HUES6 (cell line): ENCODE results near the gene MEAK7.
A peak's percentile ranks its signal among the peaks of the same experiment; 100 is the strongest.

ENCODE experiments used
- H3K27ac ChIP-seq: 2 replicates; pipeline ENCODE4 v1.7.0; 2013; ENCODE audit warnings: low read depth, mild to moderate bottlenecking, low read length, inconsistent platforms
- H3K27me3 ChIP-seq: 2 replicates; pipeline ENCODE4 v1.6.1; 2013; ENCODE audit warnings: low read length; ENCODE audit not compliant: control insufficient read depth, insufficient read depth
- H3K36me3 ChIP-seq: 2 replicates; pipeline ENCODE4 v1.6.1; 2013; ENCODE audit warnings: low read length; ENCODE audit not compliant: control insufficient read depth, insufficient read depth
- H3K4me1 ChIP-seq: 2 replicates; pipeline ENCODE4 v1.6.1; 2013; ENCODE audit warnings: low read length; ENCODE audit not compliant: control insufficient read depth, insufficient read depth
- H3K4me3 ChIP-seq: 2 replicates; pipeline ENCODE4 v1.5.1; 2013; ENCODE audit warnings: low read depth, low read length
- H3K9ac ChIP-seq: one replicate; pipeline ENCODE4 v1.6.1; 2013; ENCODE audit warnings: mild to moderate bottlenecking, low read length
- H3K9me3 ChIP-seq: 2 replicates; pipeline ENCODE4 v1.6.1; 2013; ENCODE audit warnings: low read depth, low read length; ENCODE audit not compliant: control insufficient read depth, insufficient read depth

Gene MEAK7

GRCh38 chr16:84544031-84544773 is 39.7 kb upstream of the MEAK7 start:
- H3K27ac ChIP-seq = no peak overlapping the region
- no peaks in the 10 kb centered on the region for H3K27me3 ChIP-seq
- no peak overlapping the region for H3K9ac ChIP-seq
- peaks cover 22% of the 10 kb centered on the region for H3K4me1 ChIP-seq
- no peaks in the 10 kb centered on the region for H3K9me3 ChIP-seq
- H3K4me3 ChIP-seq = no peak overlapping the region
- no peaks in the 10 kb centered on the region for H3K36me3 ChIP-seq

- H3K27me3 ChIP-seq = no peaks in the 10 kb centered on the region
- H3K4me1 ChIP-seq = peaks cover 14% of the 10 kb centered on the region
- H3K9me3 ChIP-seq = no peaks in the 10 kb centered on the region
- no peak overlapping the region for H3K9ac ChIP-seq
- no peaks in the 10 kb centered on the region for H3K36me3 ChIP-seq
- H3K27ac ChIP-seq = no peak overlapping the region
- no peak overlapping the region for H3K4me3 ChIP-seq
These were observed 38.8 kb upstream of the MEAK7 start for GRCh38 chr16:84543253-84543652.

- Histone ChIP-seq H3K9me3 (no peaks in the 10 kb centered on the region), H3K4me1 (peaks cover 14% of the 10 kb centered on the region), H3K27ac (no peak overlapping the region), H3K4me3 (no peak overlapping the region), H3K9ac (no peak overlapping the region), H3K27me3 (no peaks in the 10 kb centered on the region), H3K36me3 (no peaks in the 10 kb centered on the region)
These were observed 37.7 kb upstream of the MEAK7 start for GRCh38 chr16:84541999-84542817.

DNA sequence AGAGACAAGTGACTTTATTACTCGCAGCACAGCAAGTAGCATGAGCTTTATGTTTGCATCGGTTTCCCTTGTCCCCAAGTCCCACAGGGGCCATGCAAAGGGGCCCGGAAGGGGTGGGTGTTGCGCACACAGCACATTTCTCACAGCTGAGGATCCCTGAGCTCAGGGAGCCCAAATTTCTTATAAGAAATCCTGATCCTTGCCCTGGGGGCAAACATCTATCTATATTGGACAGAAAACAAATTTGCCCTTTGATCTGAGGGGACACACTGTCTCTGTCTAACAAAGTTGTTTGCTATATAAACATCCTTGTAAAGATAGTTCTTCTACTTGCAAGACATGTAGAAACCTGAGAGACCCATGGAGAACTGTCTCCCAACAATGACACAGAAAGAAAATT is 35.7 kb upstream of the MEAK7 start:
- no peaks in the 10 kb centered on the region for H3K27me3 ChIP-seq
- no peak overlapping the region for H3K27ac ChIP-seq
- no peak overlapping the region for H3K4me3 ChIP-seq
- no peaks in the 10 kb centered on the region for H3K9me3 ChIP-seq
- H3K4me1 ChIP-seq = peaks cover 22% of the 10 kb centered on the region
- no peak overlapping the region for H3K9ac ChIP-seq
- no peaks in the 10 kb centered on the region for H3K36me3 ChIP-seq

DNA sequence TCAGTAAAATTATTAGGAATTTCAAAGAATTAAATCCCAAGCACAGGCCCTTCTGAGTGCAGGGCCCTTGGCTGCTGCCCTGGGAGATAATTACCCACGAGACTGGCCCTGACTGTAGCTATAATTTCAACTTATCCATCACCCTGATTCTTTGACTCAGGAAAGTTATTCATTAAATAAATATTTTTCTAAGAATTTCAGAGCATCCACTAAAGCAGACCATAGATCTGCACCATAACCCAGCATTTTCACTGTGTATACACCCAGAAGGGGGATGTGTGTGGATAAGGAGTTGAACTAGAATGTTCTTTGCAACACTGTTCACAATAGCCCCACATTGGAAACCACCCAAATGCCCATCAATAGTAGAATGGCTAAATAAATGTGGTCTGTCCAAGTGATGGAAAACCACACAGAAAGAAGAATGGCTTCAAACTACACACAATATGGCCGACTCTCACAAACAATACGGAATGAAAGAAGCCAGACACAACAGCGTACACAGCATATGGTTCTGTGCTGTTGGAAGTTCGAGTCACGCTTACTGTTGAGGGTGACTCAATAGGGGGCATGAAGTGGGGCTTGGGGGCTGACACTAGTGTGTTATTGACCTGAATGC is 33.9 kb upstream of the MEAK7 start:
- Histone ChIP-seq H3K4me1 (peaks cover 29% of the 10 kb centered on the region), H3K9ac (no peak overlapping the region), H3K9me3 (no peaks in the 10 kb centered on the region), H3K36me3 (no peaks in the 10 kb centered on the region), H3K4me3 (no peak overlapping the region), H3K27ac (no peak overlapping the region), H3K27me3 (no peaks in the 10 kb centered on the region)

DNA sequence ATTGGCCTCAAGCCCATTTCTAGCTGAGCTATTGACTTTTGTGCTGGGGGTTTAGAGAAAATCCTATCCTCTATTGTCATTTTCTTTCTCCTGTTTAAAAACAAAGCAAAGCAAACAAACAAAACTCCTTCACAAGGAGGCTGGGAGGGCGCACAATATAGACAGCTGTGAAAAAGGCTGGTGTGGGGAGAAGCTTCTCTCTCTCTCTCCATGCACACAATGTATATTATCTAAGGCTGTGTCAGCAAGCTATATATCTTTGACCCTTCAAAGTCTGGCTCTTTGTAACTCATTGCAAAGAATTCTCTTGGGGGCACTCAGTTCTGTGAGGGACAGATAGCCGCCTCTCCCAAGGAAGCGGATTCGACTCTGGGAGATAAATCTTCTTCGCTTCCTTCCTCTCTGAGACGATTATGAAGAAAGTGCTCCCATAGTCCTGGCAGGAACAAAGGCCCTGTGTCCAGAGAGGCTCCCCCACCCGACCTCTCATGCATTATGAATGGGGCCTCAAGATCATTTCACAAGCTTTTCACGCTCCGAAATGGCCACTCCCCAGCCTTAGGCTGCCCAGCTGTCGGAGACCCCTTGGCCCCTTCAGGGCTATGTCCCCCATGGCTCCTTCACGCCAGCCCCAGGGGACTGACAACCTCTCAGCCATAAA is 33.2 kb upstream of the MEAK7 start:
- no peaks in the 10 kb centered on the region for H3K36me3 ChIP-seq

DNA sequence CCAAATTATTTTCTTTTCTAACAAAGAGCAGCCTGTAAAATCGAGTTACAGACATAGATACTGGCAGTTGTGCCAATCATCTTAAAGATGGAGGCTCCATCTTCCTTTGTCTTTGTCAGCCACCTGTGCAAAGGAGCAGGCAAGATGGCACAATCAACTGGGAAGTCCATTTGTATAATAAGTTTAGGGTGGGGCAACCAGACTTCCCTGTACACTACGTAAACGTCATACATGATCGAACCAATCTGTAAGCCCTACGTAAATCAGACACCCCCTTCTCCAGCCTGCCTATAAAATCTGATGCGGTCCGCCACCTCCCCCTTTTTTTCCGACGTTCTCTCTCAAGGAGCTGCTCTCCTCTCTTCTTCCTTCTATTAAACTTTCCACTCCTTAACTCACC is 31.4 kb upstream of the MEAK7 start:
- no peak overlapping the region for H3K9ac ChIP-seq
- peak overlapping the region; percentile 46; the same call in 1 of the 2 replicates for H3K27ac ChIP-seq
- no peaks in the 10 kb centered on the region for H3K36me3 ChIP-seq
- no peaks in the 10 kb centered on the region for H3K27me3 ChIP-seq
- peaks cover 48% of the 10 kb centered on the region for H3K4me1 ChIP-seq
- H3K4me3 ChIP-seq = no peak overlapping the region
- H3K9me3 ChIP-seq = no peaks in the 10 kb centered on the region

More for the DNA sequence above, 33.2 kb upstream of the MEAK7 start:
- H3K9me3 ChIP-seq = no peaks in the 10 kb centered on the region
- H3K27me3 ChIP-seq = no peaks in the 10 kb centered on the region
- no peak overlapping the region for H3K27ac ChIP-seq
- no peak overlapping the region for H3K9ac ChIP-seq
- no peak overlapping the region for H3K4me3 ChIP-seq
- peaks cover 35% of the 10 kb centered on the region for H3K4me1 ChIP-seq

DNA sequence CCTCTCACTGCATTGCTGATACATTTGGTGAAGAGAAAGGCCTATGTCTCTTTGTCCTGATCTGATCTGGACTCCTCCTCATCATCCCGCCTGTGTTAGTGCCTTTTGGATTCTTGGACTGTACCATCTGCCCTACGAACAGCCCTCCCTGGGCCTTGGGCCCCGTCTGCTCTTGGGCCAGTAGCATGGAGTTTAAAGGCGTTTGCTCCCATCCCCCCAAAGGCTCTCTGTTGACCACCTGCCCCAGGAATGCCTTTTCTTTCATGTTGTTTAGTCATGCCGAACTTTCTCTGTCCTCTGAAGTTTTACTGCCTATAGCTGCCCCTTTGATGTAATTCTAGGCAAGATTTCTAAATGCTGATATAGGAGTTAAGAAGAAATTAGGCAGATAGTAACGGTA is 30.9 kb upstream of the MEAK7 start:
- peaks cover 48% of the 10 kb centered on the region for H3K4me1 ChIP-seq
- peak overlapping the region; percentile 58 for H3K9ac ChIP-seq
- no peak overlapping the region for H3K4me3 ChIP-seq
- peak overlapping the region; percentile 46; the same call in 1 of the 2 replicates for H3K27ac ChIP-seq
- H3K36me3 ChIP-seq = no peaks in the 10 kb centered on the region
- no peaks in the 10 kb centered on the region for H3K27me3 ChIP-seq
- H3K9me3 ChIP-seq = peaks cover 3% of the 10 kb centered on the region

GRCh38 chr16:84534815-84535214 is 30.4 kb upstream of the MEAK7 start:
- Histone ChIP-seq H3K36me3 (no peaks in the 10 kb centered on the region), H3K9me3 (peaks cover 9% of the 10 kb centered on the region), H3K9ac (no peak overlapping the region), H3K27me3 (no peaks in the 10 kb centered on the region), H3K4me3 (no peak overlapping the region), H3K27ac (no peak overlapping the region), H3K4me1 (peaks cover 48% of the 10 kb centered on the region)

DNA sequence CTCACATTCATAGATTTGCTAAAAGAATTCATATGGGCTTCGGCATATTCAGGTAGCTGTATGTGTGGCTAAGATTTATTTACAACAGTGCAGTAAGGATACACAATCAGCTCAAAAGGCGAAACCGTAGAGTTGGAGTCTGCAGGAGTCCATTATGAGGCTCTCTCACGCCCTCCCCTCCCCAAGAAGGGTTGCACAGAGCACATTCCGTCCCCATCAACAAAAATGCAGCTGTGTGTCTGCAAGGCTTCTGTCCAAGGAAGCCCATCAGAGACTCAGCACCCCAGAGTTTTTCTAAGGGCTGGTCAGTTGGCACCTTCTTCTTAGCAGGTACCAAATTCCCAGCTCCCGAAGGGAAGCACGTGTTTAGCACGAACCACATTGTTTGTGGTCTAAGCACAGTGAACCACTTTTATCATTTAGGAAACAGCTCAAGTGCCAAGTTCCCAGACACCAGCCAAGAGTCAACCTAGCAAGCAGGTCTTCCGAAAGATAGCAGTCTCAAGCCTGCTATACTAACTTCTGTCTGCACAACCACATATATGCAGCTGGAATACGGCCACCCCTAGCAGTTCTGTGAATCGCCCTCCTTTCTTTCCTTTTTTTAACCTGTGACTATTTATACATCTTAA is 28.5 kb upstream of the MEAK7 start:
- peak overlapping the region; percentile 55 for H3K9ac ChIP-seq
- peak overlapping the region; percentile 65; the same call in 1 of the 2 replicates for H3K27ac ChIP-seq
- peaks cover 48% of the 10 kb centered on the region for H3K4me1 ChIP-seq
- H3K9me3 ChIP-seq = peaks cover 20% of the 10 kb centered on the region
- H3K4me3 ChIP-seq = no peak overlapping the region
- H3K27me3 ChIP-seq = no peaks in the 10 kb centered on the region
- H3K36me3 ChIP-seq = no peaks in the 10 kb centered on the region
